HCT116 (cell line): ENCODE data around the gene KCTD15. TPM values are rescaled to one million over a fixed set of nuclear protein-coding genes. Genes with fewer than 3 reads are reported as not detected.

Source experiments
- ATAC-seq: fragments of 200-7000 bp; cut with Tn5 transposase; 2 replicates; pipeline ENCODE4 v1.9.1; 2020; ENCODE audit warnings: mild to moderate bottlenecking, moderate library complexity
- BruUV-seq: library from RNA; stranded (reverse); fragments of 400-500 nt; replicated peaks from 2 replicates; lab custom pipeline; 2021; lab: Mats Ljungman, UMichigan
- CTCF ChIA-PET: fragments of 300-600 bp; sonication (Branson Sonifier 250); formaldehyde crosslinking; loops from one replicate; lab custom pipeline; 2021; ENCODE audit warnings: antibody characterized with exemption; lab: Charles Lee
- POLR2A ChIA-PET: fragments of 300-600, 350-600 bp; sonication (Branson Sonifier 250); formaldehyde crosslinking; loops from one replicate; lab custom pipeline; 2021; ENCODE audit warnings: antibody characterized with exemption; lab: Charles Lee
- RAD21 ChIA-PET, 2 experiments: fragments of 300-600 bp; sonication (Branson Sonifier 250); formaldehyde crosslinking; loops; one replicate each; lab custom pipeline; 2023; ENCODE audit warnings: low total read pairs in 2 of 2; ENCODE audit not compliant: uncharacterized antibody in 2 of 2, unreplicated experiment in 2 of 2, low non-redundant PET in 1 of 2; lab: Charles Lee
- DNase-seq: peaks from one replicate; pipeline ENCODE4 v3.0.0-alpha.2; 2010; ENCODE audit warnings: low read depth, low spot score
- H2AFZ ChIP-seq: fragments of 200-600 bp; shearing (Covaris generic), sonication (generic); 2 replicates; pipeline ENCODE4 v1.6.1; 2017; ENCODE audit warnings: low read depth, mixed run types, mixed read lengths, antibody characterized with exemption, low read length; ENCODE audit not compliant: poor library complexity, severe bottlenecking
- H3K27ac ChIP-seq: 2 replicates; pipeline ENCODE4 v1.5.1; 2012; ENCODE audit warnings: low read depth, low read length
- H3K27me3 ChIP-seq: fragments of 200-600 bp; sonication (generic); 2 replicates; pipeline ENCODE4 v1.6.1; 2016; ENCODE audit warnings: mixed run types, low read length, mixed read lengths; ENCODE audit not compliant: insufficient read depth
- H3K36me3 ChIP-seq, 2 experiments: fragments of 200-500 bp in 1 of 2; fragments of 200-600 bp in 1 of 2; sonication (Bioruptor generic) in 1 of 2; sonication (generic) in 1 of 2; 2 replicates each; pipeline versions ENCODE4 v1.5.1 to v1.6.1; 2014 to 2016; ENCODE audit warnings: low read length in 2 of 2, inconsistent platforms in 1 of 2, mixed read lengths in 1 of 2, mixed run types in 1 of 2; ENCODE audit not compliant: insufficient read depth in 2 of 2, control insufficient read depth in 1 of 2
- H3K4me1 ChIP-seq, 2 experiments: fragments of 200-600 bp in 1 of 2; sonication (generic) in 1 of 2; 2 replicates each; pipeline versions ENCODE4 v1.5.1 to v1.6.1; 2012 to 2017; ENCODE audit warnings: low read length in 2 of 2, inconsistent platforms in 1 of 2, mild to moderate bottlenecking in 1 of 2, mixed read lengths in 1 of 2, mixed run types in 1 of 2, moderate library complexity in 1 of 2; ENCODE audit not compliant: insufficient read depth in 2 of 2, control insufficient read depth in 1 of 2
- H3K4me2 ChIP-seq: fragments of 200-600 bp; sonication (generic); 2 replicates; pipeline ENCODE4 v1.6.1; 2017; ENCODE audit warnings: mixed run types, low read length, mixed read lengths
- H3K4me3 ChIP-seq, 2 experiments: fragments of 200-600 bp in 1 of 2; sonication (generic) in 1 of 2; replicated peaks in 1 of 2; 2 replicates each; pipeline ENCODE4 v1.5.1; 2011 to 2016; ENCODE audit warnings: low read length in 2 of 2, control low read depth in 1 of 2, low read depth in 1 of 2, mild to moderate bottlenecking in 1 of 2, mixed read lengths in 1 of 2, mixed run types in 1 of 2
- H3K79me2 ChIP-seq: fragments of 200-600 bp; sonication (generic); 2 replicates; pipeline ENCODE4 v1.6.1; 2017; ENCODE audit warnings: mild to moderate bottlenecking, mixed run types, low read length, moderate library complexity, mixed read lengths; ENCODE audit not compliant: insufficient read depth
- H3K9ac ChIP-seq: fragments of 200-600 bp; sonication (generic); 2 replicates; pipeline ENCODE4 v1.6.1; 2016; ENCODE audit warnings: low read length, mixed read lengths
- H3K9me2 ChIP-seq: fragments of 200-600 bp; sonication (generic), shearing (Covaris generic); 2 replicates; pipeline ENCODE4 v1.6.1; 2017; ENCODE audit warnings: mixed run types, mild to moderate bottlenecking, moderate library complexity; ENCODE audit not compliant: insufficient read depth
- H3K9me3 ChIP-seq, 2 experiments: fragments of 200-500 bp in 1 of 2; fragments of 200-600 bp in 1 of 2; sonication (Bioruptor generic) in 1 of 2; sonication (generic) in 1 of 2; 2 replicates each; pipeline ENCODE4 v1.6.1; 2014 to 2017; ENCODE audit warnings: low read length in 2 of 2, mixed read lengths in 2 of 2, inconsistent platforms in 1 of 2, low read depth in 1 of 2, mild to moderate bottlenecking in 1 of 2, mixed run types in 1 of 2, moderate library complexity in 1 of 2; ENCODE audit not compliant: control insufficient read depth in 1 of 2, insufficient read depth in 1 of 2
- H4K20me1 ChIP-seq: fragments of 200-600 bp; sonication (generic), shearing (Covaris generic); 2 replicates; pipeline ENCODE4 v1.6.1; 2017; ENCODE audit warnings: mixed run types, mild to moderate bottlenecking, moderate library complexity; ENCODE audit not compliant: insufficient read depth
- CBX3 ChIP-seq: IDR thresholded peaks from 2 replicates; pipeline ENCODE4 v1.6.1; 2012; ENCODE audit warnings: low read depth
- EZH2 ChIP-seq: fragments of 200-600 bp; sonication (generic); IDR thresholded peaks from 2 replicates; pipeline ENCODE4 v1.6.1; 2017; ENCODE audit warnings: antibody characterized with exemption, mixed run types
- FOSL1 ChIP-seq: IDR thresholded peaks from 2 replicates; pipeline ENCODE4 v1.6.1; 2012; ENCODE audit warnings: low read depth
- JUND ChIP-seq: IDR thresholded peaks from 2 replicates; pipeline ENCODE4 v1.6.1; 2012
- POLR2AphosphoS5 ChIP-seq: IDR thresholded peaks from 2 replicates; pipeline ENCODE4 v1.6.1; 2011; ENCODE audit warnings: mild to moderate bottlenecking, low read depth, low read length, moderate library complexity
- REST ChIP-seq: IDR thresholded peaks from 2 replicates; pipeline ENCODE4 v1.6.1; 2012; ENCODE audit warnings: low read depth
- SIN3A ChIP-seq: IDR thresholded peaks from 2 replicates; pipeline ENCODE4 v1.6.1; 2012; ENCODE audit warnings: low read depth
- SRF ChIP-seq: IDR thresholded peaks from 2 replicates; pipeline ENCODE4 v1.6.1; 2012; ENCODE audit warnings: low read depth
- TCF7L2 ChIP-seq: IDR thresholded peaks from 2 replicates; pipeline ENCODE4 v1.7.0; 2011; ENCODE audit warnings: borderline replicate concordance, inconsistent platforms; ENCODE audit not compliant: insufficient read depth, insufficient read length; ENCODE audit errors: extremely low read depth
- YY1 ChIP-seq: IDR thresholded peaks from 2 replicates; pipeline ENCODE4 v1.6.1; 2011; ENCODE audit warnings: low read length, low read depth, moderate library complexity, mild to moderate bottlenecking; ENCODE audit not compliant: insufficient replicate concordance; ENCODE audit errors: extremely low read depth
- ZBTB33 ChIP-seq: IDR thresholded peaks from 2 replicates; pipeline ENCODE4 v1.6.1; 2011; ENCODE audit warnings: mild to moderate bottlenecking, low read length, moderate library complexity; ENCODE audit not compliant: insufficient replicate concordance; ENCODE audit errors: extremely low read depth
- ZFX ChIP-seq: fragments of 450-650 bp; IDR thresholded peaks from 2 replicates; pipeline ENCODE4 v1.6.1; 2017
- intact Hi-C: fragments of 100-400 bp; cut with micrococcal nuclease; formaldehyde crosslinking; loops from 2 replicates; pipeline ENCODE4 v1.10.0; 2022
- total RNA-seq: library from RNA; stranded (reverse); gene quantifications from one replicate; pipeline ENCODE4 v1.2.1, GENCODE V29; 2021; ENCODE audit not compliant: unreplicated experiment

Gene KCTD15
- total RNA-seq, 1 experiment from 2014 or later = 29.2 TPM

GRCh38 chr19:33804021-33804799, 7.5 kb downstream of the KCTD15 start:
- TF ChIP-seq SRF (no peak), FOSL1 (no peak)
- H3K27ac ChIP-seq = no peak overlapping the region
- H3K4me1 ChIP-seq = no peaks in the 10 kb centered on the region; a peak in 1 of 4 replicates
- no TSS peak for BruUV-seq
- ChIA-PET CTCF (no interaction called here), RAD21 (no interaction called here), POLR2A (no interaction called here)
- H3K4me2 ChIP-seq = no peak overlapping the region
- no peaks in the 10 kb centered on the region for H3K9me3 ChIP-seq
- ATAC-seq (no peak), DNase-seq (no peak)
- no peak overlapping the region for H3K9ac ChIP-seq
- H2AFZ ChIP-seq = no peak overlapping the region
- intact Hi-C loops = no loop called here
- no peaks in the 10 kb centered on the region for H3K9me2 ChIP-seq
- H4K20me1 ChIP-seq = no peaks in the 10 kb centered on the region
- no peaks in the 10 kb centered on the region; a peak in 2 of 4 replicates for H3K36me3 ChIP-seq
- H3K4me3 ChIP-seq = no peak overlapping the region
- H3K27me3 ChIP-seq = no peaks in the 10 kb centered on the region
- no peaks in the 10 kb centered on the region for H3K79me2 ChIP-seq

- ATAC-seq = no peak
- Histone ChIP-seq H3K9me2 (no peaks in the 10 kb centered on the region), H3K9ac (no peak overlapping the region), H3K36me3 (no peaks in the 10 kb centered on the region; a peak in 2 of 4 replicates), H2AFZ (no peak overlapping the region), H4K20me1 (no peaks in the 10 kb centered on the region), H3K27me3 (no peaks in the 10 kb centered on the region), H3K4me1 (no peaks in the 10 kb centered on the region; a peak in 1 of 4 replicates), H3K4me3 (no peak overlapping the region), H3K4me2 (no peak overlapping the region), H3K27ac (no peak overlapping the region), H3K9me3 (no peaks in the 10 kb centered on the region), H3K79me2 (no peaks in the 10 kb centered on the region)
- ChIA-PET RAD21 (no interaction called here), CTCF (no interaction called here), POLR2A (no interaction called here)
- DNase-seq = no peak
- TF ChIP-seq REST (no peak), POLR2AphosphoS5 (no peak), SRF (no peak), ZBTB33 (no peak), YY1 (no peak), FOSL1 (no peak), ZFX (no peak), JUND (no peak), EZH2 (no peak), SIN3A (no peak), TCF7L2 (no peak), CBX3 (no peak)
- intact Hi-C loops = no loop called here
- BruUV-seq = no TSS peak
Measured at GRCh38 chr19:33805313-33805712, 8.6 kb downstream of the KCTD15 start.
